Measurements from ENCODE around the gene KIAA1586.
"Not testable (repeated sequence)": the region's sequence is repeated elsewhere in the genome, so short reads cannot be mapped to it uniquely, and the experiment has no call there.

The KIAA1586 gene, protein sequence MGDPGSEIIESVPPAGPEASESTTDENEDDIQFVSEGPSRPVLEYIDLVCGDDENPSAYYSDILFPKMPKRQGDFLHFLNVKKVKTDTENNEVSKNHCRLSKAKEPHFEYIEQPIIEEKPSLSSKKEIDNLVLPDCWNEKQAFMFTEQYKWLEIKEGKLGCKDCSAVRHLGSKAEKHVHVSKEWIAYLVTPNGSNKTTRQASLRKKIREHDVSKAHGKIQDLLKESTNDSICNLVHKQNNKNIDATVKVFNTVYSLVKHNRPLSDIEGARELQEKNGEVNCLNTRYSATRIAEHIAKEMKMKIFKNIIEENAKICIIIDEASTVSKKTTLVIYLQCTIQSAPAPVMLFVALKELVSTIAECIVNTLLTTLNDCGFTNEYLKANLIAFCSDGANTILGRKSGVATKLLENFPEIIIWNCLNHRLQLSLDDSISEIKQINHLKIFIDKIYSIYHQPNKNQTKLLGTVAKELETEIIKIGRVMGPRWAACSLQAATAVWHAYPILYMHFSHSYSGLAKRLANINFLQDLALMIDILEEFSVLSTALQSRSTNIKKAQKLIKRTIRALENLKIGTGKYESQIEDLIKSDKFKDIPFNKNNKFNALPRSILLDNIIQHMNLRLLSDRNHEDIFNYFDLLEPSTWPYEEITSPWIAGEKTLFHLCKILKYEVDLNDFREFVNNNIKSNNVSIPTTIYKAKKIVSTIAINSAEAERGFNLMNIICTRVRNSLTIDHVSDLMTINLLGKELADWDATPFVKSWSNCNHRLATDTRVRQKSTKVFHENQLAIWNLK

DNA sequence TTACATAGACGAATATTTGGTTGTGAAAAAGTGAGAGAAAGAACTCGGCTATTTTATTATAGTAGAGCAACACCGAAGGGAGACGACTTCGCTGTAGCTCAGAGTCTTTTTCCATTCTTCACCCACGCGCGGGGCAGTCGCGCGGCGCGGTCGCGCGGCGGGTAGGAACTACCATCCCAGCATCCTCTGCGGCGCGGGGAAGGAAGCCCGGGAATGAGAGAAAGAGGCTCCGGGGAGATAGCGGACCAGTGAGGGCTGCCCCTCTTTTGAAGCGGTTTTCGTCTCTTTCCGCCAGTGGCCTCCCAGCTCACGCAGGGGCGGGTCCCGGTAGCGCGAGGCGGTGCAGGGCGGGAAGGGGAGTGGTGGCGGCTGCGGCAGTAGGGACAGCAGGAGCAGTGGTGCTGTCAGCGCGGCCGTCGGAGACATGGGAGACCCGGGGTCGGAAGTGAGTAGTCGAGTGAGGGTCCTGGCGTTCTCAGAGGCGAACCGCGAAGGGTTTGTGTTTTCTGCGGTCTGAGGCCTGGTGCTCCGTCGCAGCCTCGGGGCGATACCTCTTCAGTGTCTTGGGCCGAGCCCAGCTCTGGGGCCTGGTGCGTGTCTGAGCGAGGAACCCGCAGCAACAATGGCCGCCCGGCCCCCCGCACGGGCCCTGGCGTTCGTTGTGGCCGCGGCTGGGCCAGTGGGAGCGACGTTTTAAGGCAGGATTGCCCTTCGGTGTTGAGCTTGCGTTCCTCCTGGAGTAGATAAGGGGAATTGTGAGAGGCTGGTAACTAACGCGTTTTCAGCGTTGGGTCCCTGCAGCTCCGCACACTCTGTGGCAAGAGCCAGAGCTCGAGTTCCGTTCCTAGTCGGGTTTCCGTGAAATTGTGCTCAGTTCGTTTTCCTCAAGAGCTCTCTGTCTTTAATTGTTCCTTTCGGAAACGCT is at the start of gene KIAA1586:
KIAA1586 (plus strand) TSS at position 362 of the 925 bp plus-strand sequence; CDS start at position 425, 63 bp downstream.
- DNase-seq (ENCODE audit: low spot score): peak; percentile 88

DNA sequence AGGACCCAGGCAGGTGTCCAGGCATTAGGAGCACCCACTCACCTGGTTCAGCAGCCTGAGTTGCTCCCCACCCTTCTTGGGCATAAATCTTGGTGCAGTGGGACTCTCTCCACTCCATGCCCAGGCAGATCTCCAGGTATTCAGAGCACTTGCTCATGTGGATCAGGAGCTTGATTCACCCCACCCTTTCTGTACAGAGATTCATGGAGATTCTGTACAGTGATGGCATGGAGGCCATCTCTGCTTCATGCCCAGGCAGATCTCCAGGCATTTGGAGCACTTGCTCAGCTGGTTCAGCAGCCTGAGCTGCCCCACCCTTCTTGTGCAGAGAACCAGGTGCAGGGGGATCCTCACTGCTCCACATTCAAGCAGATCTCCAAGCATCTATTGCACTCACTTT is 47.4 kb upstream of the KIAA1586 start:
- DNase-seq (ENCODE audit: low spot score): no peak

DNA sequence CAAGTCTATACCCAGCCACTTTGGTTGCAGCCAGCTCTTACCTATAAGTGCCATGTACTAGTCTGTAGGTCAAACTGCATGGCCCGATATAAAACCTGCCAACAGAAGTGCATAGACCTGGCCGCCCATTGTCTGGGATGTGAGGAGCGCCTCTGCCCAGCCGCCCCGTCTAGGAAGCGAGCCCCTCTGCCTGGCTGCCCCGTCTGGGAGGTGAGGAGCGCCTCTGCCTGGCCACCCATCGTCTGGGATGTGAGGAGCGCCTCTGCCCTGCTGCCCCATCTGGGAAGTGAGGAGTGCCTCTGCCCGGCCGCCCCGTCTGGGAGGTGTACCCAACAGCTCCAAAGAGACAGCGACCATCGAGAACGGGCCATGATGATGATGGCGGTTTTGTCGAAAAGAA is 46.7 kb upstream of the KIAA1586 start:
- DNase-seq (ENCODE audit: low spot score): not testable (repeated sequence)

- DNase-seq (ENCODE audit: low spot score): no peak
Observed at GRCh38 chr6:57002197-57002596, 44.3 kb upstream of the KIAA1586 start.

DNA sequence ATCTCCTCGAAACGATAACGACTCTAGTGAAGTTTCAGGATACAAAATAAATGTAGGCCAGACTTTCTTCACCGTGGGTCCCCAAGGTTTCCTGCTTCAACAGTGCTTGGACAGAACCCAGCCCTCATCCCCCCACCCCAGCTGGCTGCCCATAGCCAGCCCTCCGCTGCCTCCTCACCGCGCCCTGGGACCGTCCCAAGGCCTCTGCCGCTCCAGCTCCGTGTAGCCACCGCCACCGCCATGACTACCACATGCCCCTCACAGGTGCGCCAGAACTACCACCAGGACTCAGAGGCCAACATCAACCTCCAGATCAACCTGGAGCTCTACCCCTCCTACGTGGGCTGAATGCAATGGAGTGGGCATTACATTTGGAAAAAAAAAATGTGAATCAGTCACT is 42.2 kb upstream of the KIAA1586 start:
- no peak for DNase-seq (ENCODE audit: low spot score)

DNA sequence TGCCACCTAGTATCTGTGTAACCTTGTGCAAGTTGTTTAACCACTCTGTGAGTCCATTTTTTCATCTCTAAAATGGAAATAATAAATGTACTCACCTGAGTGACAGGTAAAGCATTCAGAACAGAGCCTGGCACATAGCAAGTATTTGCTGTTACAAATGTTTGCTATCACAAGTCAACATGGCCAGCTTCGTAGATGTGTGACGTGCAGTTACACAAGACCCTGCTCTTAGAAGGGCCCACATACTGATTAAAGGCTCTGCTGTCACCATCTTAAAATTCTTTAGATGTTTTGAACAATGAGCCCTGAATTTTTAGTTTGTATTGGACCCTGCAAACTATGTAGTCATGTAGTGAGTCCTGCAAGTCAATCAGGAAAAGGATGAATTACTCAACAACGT is 40.4 kb upstream of the KIAA1586 start:
- DNase-seq (ENCODE audit: low spot score): no peak

DNA sequence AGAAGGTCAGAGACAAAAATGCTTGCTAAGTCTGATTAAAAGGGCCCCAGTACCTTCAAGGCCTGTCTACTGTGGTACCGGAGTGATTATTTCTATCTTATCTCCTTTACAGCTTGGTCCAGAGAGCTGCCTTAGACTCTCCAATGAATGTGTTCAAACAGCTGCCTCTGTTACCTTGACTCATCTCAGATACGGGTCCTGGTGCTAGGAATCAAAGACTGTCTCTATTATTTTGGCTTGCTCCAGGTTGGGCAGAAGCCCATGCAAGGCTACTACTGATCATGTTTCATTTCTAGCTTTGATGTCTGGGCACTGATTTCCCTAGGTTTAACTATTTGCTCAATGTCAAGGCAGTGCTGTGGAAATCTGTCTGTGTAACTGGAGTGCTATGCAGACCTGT is 38.4 kb upstream of the KIAA1586 start:
- not testable (repeated sequence) for DNase-seq (ENCODE audit: low spot score)

- DNase-seq (ENCODE audit: low spot score): no peak
Observed at GRCh38 chr6:57013521-57013926, 33.0 kb upstream of the KIAA1586 start.

DNA sequence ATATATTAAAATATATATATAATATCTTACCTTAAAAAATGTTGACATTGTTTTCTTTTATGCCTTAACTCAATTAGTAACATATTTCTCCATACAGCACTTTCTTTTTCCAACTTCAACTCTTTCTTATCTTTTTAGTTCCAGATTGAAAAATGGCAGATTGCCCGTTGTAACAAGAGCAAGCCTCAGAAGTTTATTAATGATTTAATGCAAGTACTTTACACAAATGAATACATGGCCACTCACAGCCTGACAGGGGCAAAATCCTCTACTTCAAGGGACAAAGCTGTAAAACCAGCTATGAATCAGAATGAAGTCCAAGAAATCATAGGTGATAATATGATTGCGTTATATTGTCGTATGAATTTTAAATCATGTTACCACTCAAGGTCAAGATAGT is 29.4 kb upstream of the KIAA1586 start:
- no peak for DNase-seq (ENCODE audit: low spot score)

DNA sequence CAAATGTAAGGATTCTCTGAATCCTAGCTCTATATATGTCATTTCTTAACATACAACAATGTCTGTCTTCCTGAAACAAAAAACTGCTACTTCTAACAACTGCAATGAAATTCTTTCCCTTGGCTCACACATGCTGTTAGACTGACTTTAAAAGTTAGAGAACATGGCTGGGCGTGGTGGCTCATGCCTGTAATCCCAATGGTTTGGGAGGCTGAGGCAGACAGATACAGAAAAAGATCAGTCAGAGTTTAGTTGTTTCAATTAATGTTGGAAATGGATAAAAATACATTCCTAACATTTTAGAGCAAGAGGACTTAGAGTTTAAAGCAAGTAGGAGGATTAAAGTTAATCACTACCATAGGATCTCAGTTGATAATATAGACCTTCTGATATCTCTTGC is 28.7 kb upstream of the KIAA1586 start:
- no peak for DNase-seq (ENCODE audit: low spot score)

GRCh38 chr6:57019434-57019833 is 27.1 kb upstream of the KIAA1586 start:
- DNase-seq (ENCODE audit: low spot score): no peak

DNA sequence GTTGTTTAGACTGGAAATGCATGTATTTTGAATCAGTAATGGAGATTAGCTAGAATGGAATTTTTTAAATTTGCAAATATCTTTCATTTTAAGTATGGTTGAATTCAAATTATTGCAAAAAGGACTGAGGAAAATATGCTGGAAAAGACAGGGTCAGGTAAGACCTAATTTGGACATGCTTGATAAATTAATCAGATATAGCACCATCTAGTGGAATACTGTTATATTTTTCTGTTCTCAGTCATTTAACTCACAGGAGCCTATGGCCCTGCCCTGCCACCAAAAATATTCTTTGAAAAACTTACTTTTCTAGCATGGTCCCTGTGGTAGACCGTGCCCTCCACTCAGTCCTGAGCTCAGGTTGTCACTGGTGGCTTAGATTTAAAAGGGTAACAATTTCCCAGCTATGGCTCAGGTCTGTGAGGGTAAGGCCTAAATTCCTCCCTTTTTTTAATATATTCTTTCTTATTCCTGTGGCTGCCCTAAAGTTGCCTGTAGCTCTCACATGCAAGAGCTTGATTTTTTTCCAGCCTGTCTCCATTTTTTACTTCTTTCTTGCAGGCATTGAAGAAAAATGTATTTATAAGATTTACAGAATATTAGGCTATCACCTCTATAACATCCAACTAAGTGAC is 25.3 kb upstream of the KIAA1586 start:
- DNase-seq (ENCODE audit: low spot score): peak; percentile 50

- DNase-seq (ENCODE audit: low spot score): no peak
Observed at GRCh38 chr6:57024321-57024720, 22.2 kb upstream of the KIAA1586 start.

- DNase-seq (ENCODE audit: low spot score): no peak
Observed at GRCh38 chr6:57024775-57025174, 21.7 kb upstream of the KIAA1586 start.

GRCh38 chr6:57026001-57026400 is 20.5 kb upstream of the KIAA1586 start:
- DNase-seq (ENCODE audit: low spot score): no peak

DNA sequence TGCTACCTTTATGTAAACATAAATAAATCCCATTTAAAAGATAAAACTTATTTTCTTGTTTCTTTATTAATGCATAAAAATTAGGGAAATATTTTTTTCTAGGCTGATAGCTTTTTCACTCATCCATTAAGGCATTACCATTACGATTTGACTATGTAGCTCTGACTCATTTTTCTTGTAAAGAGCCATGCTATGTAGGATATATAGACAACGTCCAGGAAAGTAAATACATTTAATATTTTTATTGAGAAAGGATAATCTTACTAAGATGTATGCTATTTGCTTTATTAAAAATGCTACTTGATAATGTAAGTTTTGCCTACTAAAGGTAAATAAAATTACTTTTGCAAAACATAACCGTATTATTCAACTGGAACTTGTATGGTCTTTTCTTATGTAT is 19.2 kb upstream of the KIAA1586 start:
- no peak for DNase-seq (ENCODE audit: low spot score)

DNA sequence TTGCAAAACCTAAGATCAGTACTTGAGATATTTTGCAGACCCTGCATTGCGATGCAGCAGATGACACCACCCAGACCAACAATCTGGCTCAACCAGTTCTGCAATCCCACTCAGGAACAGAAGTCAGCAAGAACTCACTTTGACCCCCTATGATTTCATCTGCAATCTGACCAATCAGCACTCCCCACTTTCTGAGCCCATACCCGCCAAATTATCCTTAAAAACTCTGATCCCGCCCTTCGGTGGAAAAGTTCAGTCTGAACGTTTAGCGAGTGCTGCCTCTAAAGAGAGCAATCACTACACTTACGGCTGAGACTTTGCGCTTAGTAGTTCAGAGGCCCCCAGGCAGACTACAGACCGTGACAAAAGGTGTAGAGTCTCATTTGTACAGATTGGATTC is 17.3 kb upstream of the KIAA1586 start:
- no peak for DNase-seq (ENCODE audit: low spot score)

GRCh38 chr6:57033228-57033627 is 13.3 kb upstream of the KIAA1586 start:
- DNase-seq (ENCODE audit: low spot score): no peak

- no peak for DNase-seq (ENCODE audit: low spot score)
Observed at GRCh38 chr6:57035549-57035948, 10.9 kb upstream of the KIAA1586 start.

DNA sequence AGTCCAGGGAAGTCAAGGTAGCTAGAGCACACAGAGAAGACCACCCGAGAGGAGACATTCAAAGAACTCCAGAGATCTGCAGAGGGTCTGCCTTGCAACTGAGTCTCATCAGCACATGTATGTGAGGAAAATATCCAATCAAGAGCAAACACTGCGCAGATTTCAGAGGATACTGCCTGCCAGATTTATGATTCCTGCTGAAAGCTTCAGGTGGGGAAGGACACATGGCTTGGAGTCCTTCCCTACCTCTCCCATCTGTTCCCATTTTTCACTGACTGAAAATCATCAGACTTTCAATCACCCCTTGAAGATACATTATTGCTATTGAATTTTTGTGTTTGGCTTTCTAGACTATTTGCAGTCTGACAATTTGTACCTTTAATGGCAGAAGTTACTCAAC is 7.6 kb upstream of the KIAA1586 start:
- no peak for DNase-seq (ENCODE audit: low spot score)

- no peak for DNase-seq (ENCODE audit: low spot score)
Observed at GRCh38 chr6:57040011-57040410, 6.5 kb upstream of the KIAA1586 start.

GRCh38 chr6:57044061-57044460 is 2.4 kb upstream of the KIAA1586 start:
- DNase-seq (ENCODE audit: low spot score): not testable (repeated sequence)

Measured in SW480 (cell line).